DMS153 treated with DMSO at 0.1 percent for 48 hours (cell line): ENCODE results near the gene ZDHHC14.
"Not testable (repeated sequence)": the region's sequence is repeated elsewhere in the genome, so short reads cannot be mapped to it uniquely, and the experiment has no call there.

Source experiments
- DNase-seq: peaks from one replicate; lab custom pipeline; 2025; ENCODE audit not compliant: unreplicated experiment; lab: John Stamatoyannopoulos, UW

ZDHHC14 gene

GRCh38 chr6:157590654-157591053, 209.7 kb downstream of the ZDHHC14 start:
- not testable (repeated sequence) for DNase-seq

GRCh38 chr6:157592541-157592940, 211.6 kb downstream of the ZDHHC14 start:
- DNase-seq: no peak

GRCh38 chr6:157592980-157593379, 212.0 kb downstream of the ZDHHC14 start:
- DNase-seq: no peak

- DNase-seq: no peak
These were observed 212.6 kb downstream of the ZDHHC14 start for GRCh38 chr6:157593596-157593995.

GRCh38 chr6:157594292-157594691, 213.3 kb downstream of the ZDHHC14 start:
- DNase-seq: no peak

GRCh38 chr6:157595768-157596167, 214.8 kb downstream of the ZDHHC14 start:
- no peak for DNase-seq

GRCh38 chr6:157596461-157596860, 215.5 kb downstream of the ZDHHC14 start:
- no peak for DNase-seq

GRCh38 chr6:157596886-157597285, 215.9 kb downstream of the ZDHHC14 start:
- DNase-seq: no peak

- peak; percentile 27 for DNase-seq
These were observed 216.7 kb downstream of the ZDHHC14 start for GRCh38 chr6:157597461-157598312.

- no peak for DNase-seq
These were observed 218.2 kb downstream of the ZDHHC14 start for GRCh38 chr6:157599191-157599590.

- DNase-seq: no peak
These were observed 219.8 kb downstream of the ZDHHC14 start for GRCh38 chr6:157600807-157601206.

GRCh38 chr6:157602521-157603295, 221.7 kb downstream of the ZDHHC14 start:
- no peak for DNase-seq

GRCh38 chr6:157603314-157603940, 222.4 kb downstream of the ZDHHC14 start:
- no peak for DNase-seq

GRCh38 chr6:157603971-157604370, 223.0 kb downstream of the ZDHHC14 start:
- DNase-seq: no peak

- DNase-seq: no peak
These were observed 223.8 kb downstream of the ZDHHC14 start for GRCh38 chr6:157604816-157605215.

GRCh38 chr6:157605484-157605883, 224.5 kb downstream of the ZDHHC14 start:
- no peak for DNase-seq

- DNase-seq: no peak
These were observed 225.5 kb downstream of the ZDHHC14 start for GRCh38 chr6:157606516-157606915.

GRCh38 chr6:157607317-157608109, 226.5 kb downstream of the ZDHHC14 start:
- no peak for DNase-seq

GRCh38 chr6:157608221-157609075, 227.5 kb downstream of the ZDHHC14 start:
- no peak for DNase-seq

- DNase-seq: no peak
These were observed 228.1 kb downstream of the ZDHHC14 start for GRCh38 chr6:157609117-157609516.
